Esophagus squamous epithelium (tissue), 5 donors: Measurements from ENCODE around the gene VASH2. TPM values are rescaled to one million over a fixed set of nuclear protein-coding genes. Genes with fewer than 3 reads are reported as not detected.
"Not testable (repeated sequence)": the region's sequence is repeated elsewhere in the genome, so short reads cannot be mapped to it uniquely, and the experiment has no call there.

Experiments
- DNase-seq: peaks from one replicate; lab custom pipeline; 2025; lab: John Stamatoyannopoulos, UW
- H3K27ac ChIP-seq, 4 donors: fragments of 200-600 bp; sonication (generic); one replicate each; pipeline ENCODE4 v1.5.1; 2016 to 2019; ENCODE audit warnings: mild to moderate bottlenecking in 1 of 4
- H3K27me3 ChIP-seq, 4 donors: fragments of 200-600 bp; sonication (generic); 1 replicate in 3 of 4; 2 replicates in 1 of 4; pipeline versions ENCODE4 v1.5.1 to v1.6.0; 2017 to 2021; ENCODE audit warnings: antibody characterized with exemption in 1 of 4
- H3K36me3 ChIP-seq, 3 donors: fragments of 200-600 bp; sonication (generic); one replicate each; pipeline ENCODE4 v1.5.1; 2016 to 2019
- H3K4me1 ChIP-seq, 3 donors: fragments of 200-600 bp; sonication (generic); one replicate each; pipeline ENCODE4 v1.5.1; 2017 to 2019
- H3K4me3 ChIP-seq, 4 donors: fragments of 200-600 bp; sonication (generic); 1 replicate in 3 of 4; 2 replicates in 1 of 4; pipeline ENCODE4 v1.5.1; 2016 to 2019; ENCODE audit warnings: mild to moderate bottlenecking in 2 of 4, moderate library complexity in 1 of 4
- H3K9me3 ChIP-seq, 3 donors: fragments of 200-600 bp; sonication (generic); one replicate each; pipeline ENCODE4 v1.5.1; 2016 to 2019
- POLR2A ChIP-seq, 4 donors: fragments of 450-650 bp; IDR thresholded peaks; one replicate each; pipeline ENCODE4 v1.6.1; 2017; ENCODE audit warnings: antibody characterized with exemption in 4 of 4, mild to moderate bottlenecking in 4 of 4, moderate library complexity in 3 of 4
- whole genome bisulfite sequencing, 2 donors: methylation state at CpG; one replicate each; pipeline ENCODE4 v1.1.5; 2018; 5-methylcytosine and 5-hydroxymethylcytosine counted together
- intact Hi-C: fragments of 100-400 bp; cut with DNase I; formaldehyde crosslinking; loops from one replicate; pipeline ENCODE4 v1.15.0; 2022
- total RNA-seq, 4 donors: library from RNA; depleted of rRNA; stranded (reverse); fragments of >200 nt; gene quantifications; one replicate each; pipeline ENCODE4 v1.1.0, GENCODE V29; 2016
- TF ChIP-seq, protein P1 (sequence below), 6 experiments: fragments of 450-650 bp in 4 of 6; fragments of 200-600 bp in 2 of 6; sonication (generic) in 2 of 6; IDR thresholded peaks; one replicate each; pipeline ENCODE4 v1.5.1; 2016 to 2019; ENCODE audit warnings: antibody characterized with exemption in 6 of 6, mild to moderate bottlenecking in 4 of 6, moderate library complexity in 4 of 6
- donor health status: DM: yes; HTN: yes; CAD: no.

Gene VASH2
- total RNA-seq, 4 donors from 2014 or later = 0.27 to 3.4 (median 2.4) TPM

DNA sequence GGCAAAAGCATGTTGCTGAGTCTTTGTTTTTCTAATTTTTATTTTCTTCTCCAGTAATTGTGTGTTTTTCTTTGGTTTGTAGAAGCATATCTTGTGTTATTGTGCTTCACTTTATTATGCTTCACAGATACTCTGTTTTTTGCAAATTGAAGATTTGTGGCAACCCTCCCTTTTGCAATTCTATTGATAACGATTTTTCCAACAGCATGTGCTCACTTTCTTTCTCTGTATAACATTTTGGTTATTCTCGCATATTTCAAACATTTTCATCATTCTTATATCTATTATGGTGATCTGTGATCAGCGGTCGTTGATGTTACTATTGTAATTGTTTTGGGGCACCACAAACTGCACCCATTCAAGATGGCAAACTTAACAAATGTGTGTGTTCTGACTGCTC, 69.1 kb downstream of the VASH2 start:
- no peaks in the 10 kb centered on the region for H3K9me3 ChIP-seq
- H3K27me3 ChIP-seq = peaks cover 0 to 18% (median 0%) of the 10 kb centered on the region in 4 donors
- intact Hi-C loops = no loop called here
- H3K4me3 ChIP-seq = no peak overlapping the region
- DNase-seq = no peak
- no peak overlapping the region for H3K27ac ChIP-seq
- TF ChIP-seq, protein P1, sequence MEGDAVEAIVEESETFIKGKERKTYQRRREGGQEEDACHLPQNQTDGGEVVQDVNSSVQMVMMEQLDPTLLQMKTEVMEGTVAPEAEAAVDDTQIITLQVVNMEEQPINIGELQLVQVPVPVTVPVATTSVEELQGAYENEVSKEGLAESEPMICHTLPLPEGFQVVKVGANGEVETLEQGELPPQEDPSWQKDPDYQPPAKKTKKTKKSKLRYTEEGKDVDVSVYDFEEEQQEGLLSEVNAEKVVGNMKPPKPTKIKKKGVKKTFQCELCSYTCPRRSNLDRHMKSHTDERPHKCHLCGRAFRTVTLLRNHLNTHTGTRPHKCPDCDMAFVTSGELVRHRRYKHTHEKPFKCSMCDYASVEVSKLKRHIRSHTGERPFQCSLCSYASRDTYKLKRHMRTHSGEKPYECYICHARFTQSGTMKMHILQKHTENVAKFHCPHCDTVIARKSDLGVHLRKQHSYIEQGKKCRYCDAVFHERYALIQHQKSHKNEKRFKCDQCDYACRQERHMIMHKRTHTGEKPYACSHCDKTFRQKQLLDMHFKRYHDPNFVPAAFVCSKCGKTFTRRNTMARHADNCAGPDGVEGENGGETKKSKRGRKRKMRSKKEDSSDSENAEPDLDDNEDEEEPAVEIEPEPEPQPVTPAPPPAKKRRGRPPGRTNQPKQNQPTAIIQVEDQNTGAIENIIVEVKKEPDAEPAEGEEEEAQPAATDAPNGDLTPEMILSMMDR (IDR thresholded peaks at IDR 0.05) = no peak
- no peak for TF ChIP-seq POLR2A (IDR thresholded peaks at IDR 0.05)
- H3K4me1 ChIP-seq = peaks cover 0 to 10% (median under 1%) of the 10 kb centered on the region in 3 donors
- 83 to 91% methylated on average over 4 of the region's 4 CpGs for WGBS, 2 donors
- no peaks in the 10 kb centered on the region for H3K36me3 ChIP-seq

DNA sequence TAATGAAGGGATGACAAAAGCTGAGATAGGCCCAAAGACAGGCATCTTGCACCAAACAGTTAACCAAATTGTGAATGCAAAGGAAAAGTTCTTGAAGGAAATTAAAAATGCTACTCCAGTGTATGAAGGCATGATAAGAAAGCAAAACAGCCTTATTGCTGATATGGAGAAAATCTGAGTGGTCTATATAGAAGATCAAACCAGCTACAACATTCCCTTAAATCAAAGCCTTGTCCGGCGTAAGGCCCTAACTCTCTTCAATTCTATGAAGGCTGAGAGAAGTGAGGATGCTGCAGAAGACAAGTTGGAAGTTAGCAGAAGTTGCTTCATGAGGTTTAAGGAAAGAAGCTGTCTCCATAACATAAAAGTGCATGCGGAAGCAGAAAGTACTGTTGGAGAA, 69.7 kb downstream of the VASH2 start:
- 90 to 97% methylated on average over 3 of the region's 3 CpGs for WGBS, 2 donors
- Histone ChIP-seq H3K27ac (no peak overlapping the region), H3K9me3 (no peaks in the 10 kb centered on the region), H3K36me3 (no peaks in the 10 kb centered on the region), H3K4me3 (no peak overlapping the region), H3K27me3 (peaks cover 0 to 20% (median 0%) of the 10 kb centered on the region in 4 donors), H3K4me1 (peaks cover 0 to 6% (median 0%) of the 10 kb centered on the region in 3 donors)
- intact Hi-C loops = no loop called here
- no peak for DNase-seq
- TF ChIP-seq, protein P1 (IDR thresholded peaks at IDR 0.05) = no peak
- no peak for TF ChIP-seq POLR2A (IDR thresholded peaks at IDR 0.05)

DNA sequence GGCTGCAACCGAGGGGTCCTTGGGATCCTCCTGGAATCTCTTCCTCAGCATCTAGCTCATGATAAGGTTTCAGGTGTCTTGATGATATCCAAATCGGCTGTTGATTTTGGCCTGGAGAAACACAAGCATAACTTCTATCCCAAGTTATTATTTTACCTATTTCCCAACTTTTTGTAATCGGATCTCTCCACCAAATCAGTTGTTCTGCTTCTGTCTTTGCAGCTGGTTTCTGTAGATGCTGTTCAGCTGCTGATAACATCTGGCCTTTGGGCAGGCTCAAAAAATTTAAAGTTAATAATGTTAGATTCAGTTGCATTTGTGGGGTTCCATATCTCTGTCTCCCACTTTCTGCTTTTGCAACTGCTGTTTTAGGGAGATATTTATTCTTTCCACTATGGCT, 76.7 kb downstream of the VASH2 start:
- WGBS, 2 donors = 76 to 79% methylated on average over 3 of the region's 3 CpGs
- H3K36me3 ChIP-seq, H3K9me3 ChIP-seq, H3K4me1 ChIP-seq, DNase-seq, intact Hi-C loops, H3K27ac ChIP-seq, H3K4me3 ChIP-seq: not testable (repeated sequence)
- H3K27me3 ChIP-seq = peaks cover 0 to 82% (median 0%) of the 10 kb centered on the region in 4 donors

DNA sequence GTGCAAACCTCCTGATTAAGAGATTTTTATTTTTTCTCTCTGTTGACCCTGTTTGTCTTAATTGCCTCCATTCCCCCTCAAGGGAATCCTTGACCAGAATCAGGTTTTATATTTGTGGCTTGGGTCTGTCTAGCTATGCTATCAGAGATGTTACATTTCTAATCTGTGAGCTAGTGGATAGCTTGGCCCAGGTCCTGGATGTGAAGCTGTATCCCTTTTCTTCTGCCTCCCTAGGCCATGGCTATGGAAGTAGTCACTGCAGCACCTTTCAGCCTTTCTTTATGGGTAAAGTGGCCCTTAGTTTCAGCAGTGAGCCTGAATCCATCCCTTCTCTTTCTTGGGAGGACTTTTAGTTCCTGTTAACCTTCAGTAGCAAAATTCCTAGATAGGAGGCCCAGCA, 82.3 kb downstream of the VASH2 start:
- no peaks in the 10 kb centered on the region for H3K36me3 ChIP-seq
- H3K9me3 ChIP-seq = no peaks in the 10 kb centered on the region
- H3K27ac ChIP-seq = no peak overlapping the region
- no peak for DNase-seq
- H3K4me3 ChIP-seq = no peak overlapping the region
- H3K27me3 ChIP-seq = peaks cover 0 to 81% (median 0%) of the 10 kb centered on the region in 4 donors
- H3K4me1 ChIP-seq = no peaks in the 10 kb centered on the region
- TF ChIP-seq POLR2A (IDR thresholded peaks at IDR 0.05) = no peak
- TF ChIP-seq, protein P1 (IDR thresholded peaks at IDR 0.05) = no peak
- intact Hi-C loops = no loop called here

DNA sequence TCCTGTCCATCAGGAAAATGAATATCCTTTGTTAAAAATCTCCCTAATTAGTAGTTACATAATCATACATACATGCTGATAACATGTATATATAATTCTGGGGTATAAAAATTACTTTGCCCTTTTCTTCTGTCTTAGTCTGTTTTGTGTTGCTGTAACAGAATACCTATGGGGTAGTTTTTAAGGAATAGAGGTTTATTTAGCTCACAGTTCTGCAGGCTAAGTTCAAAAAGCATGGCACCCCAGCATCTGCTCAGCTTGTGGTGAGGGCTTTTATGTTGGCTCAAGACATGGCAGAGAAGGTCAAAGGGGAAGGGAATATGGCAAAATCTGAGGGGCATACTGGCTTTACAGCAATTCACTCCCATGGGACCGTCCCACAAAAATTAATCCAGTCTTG, 84.4 kb downstream of the VASH2 start:
- no peak for TF ChIP-seq POLR2A (IDR thresholded peaks at IDR 0.05)
- TF ChIP-seq, protein P1 (IDR thresholded peaks at IDR 0.05) = no peak
- Histone ChIP-seq H3K9me3 (no peaks in the 10 kb centered on the region), H3K36me3 (no peaks in the 10 kb centered on the region), H3K4me3 (no peak overlapping the region), H3K27ac (no peak overlapping the region), H3K4me1 (no peaks in the 10 kb centered on the region), H3K27me3 (peaks cover 0 to 73% (median 0%) of the 10 kb centered on the region in 4 donors)
- 85 to 86% methylated on average over 1 of the region's 1 CpG for WGBS, 2 donors
- no peak for DNase-seq
- intact Hi-C loops = no loop called here

DNA sequence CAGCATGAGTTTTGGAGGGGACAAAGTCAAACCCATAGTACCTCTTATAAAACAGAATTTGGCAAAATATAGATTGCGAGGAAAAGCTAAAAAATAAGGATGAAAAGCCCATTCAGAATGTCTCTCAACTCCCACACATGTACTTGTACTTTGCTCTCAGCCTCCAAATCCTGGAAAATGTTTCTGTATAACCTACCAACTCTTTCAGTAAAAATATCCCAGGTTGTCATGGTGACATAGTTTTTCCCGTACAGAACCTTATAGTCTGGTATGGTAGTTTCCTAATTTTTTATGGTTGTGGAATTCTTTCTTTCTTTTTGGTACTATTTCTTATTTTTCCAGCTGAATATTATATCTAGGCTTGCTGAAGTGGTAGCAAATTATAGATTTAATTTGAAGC, 85.2 kb downstream of the VASH2 start:
- TF ChIP-seq POLR2A (IDR thresholded peaks at IDR 0.05) = no peak
- TF ChIP-seq, protein P1 (IDR thresholded peaks at IDR 0.05) = no peak
- no peak overlapping the region for H3K27ac ChIP-seq
- intact Hi-C loops = no loop called here
- DNase-seq = no peak
- peaks cover 0 to 71% (median 0%) of the 10 kb centered on the region in 4 donors for H3K27me3 ChIP-seq
- H3K4me3 ChIP-seq = no peak overlapping the region
- H3K36me3 ChIP-seq = no peaks in the 10 kb centered on the region
- no peaks in the 10 kb centered on the region for H3K9me3 ChIP-seq
- no peaks in the 10 kb centered on the region for H3K4me1 ChIP-seq
- 67 to 73% methylated on average over 2 of the region's 2 CpGs for WGBS, 2 donors
